ENCODE measurements around the gene PHF13. TPM values are rescaled to one million over a fixed set of nuclear protein-coding genes. Genes with fewer than 3 reads are reported as not detected.
A peak's percentile ranks its signal among the peaks of the same experiment; 100 is the strongest.

The PHF13 gene
- total and polyA plus RNA-seq, 9 of the 15 experiments (the other 6 are each of a cell fraction or from before 2014, with no cell fraction given), result 1.8 to 36.1 (median 11.7) TPM

DNA sequence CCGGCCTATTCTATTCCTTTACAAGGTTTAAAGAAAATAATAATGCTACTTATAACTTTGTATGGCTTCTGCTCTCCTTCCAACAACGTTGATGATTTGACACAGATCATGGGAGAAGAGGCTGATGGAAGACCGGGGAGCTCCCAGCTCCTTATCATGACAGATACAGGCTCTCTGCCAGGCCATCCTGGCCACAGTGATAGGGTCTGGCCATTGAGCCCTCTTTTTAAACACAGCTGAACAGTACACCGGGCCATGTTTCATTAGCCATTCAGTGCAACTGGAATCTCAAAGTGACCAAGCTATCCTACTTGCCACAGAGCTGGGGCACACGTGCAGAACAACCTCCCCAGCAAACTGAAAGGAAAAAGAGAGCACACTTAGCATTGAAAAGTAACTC lies 53.2 kb downstream of the PHF13 start (continued):
- TF ChIP-seq, protein P1, sequence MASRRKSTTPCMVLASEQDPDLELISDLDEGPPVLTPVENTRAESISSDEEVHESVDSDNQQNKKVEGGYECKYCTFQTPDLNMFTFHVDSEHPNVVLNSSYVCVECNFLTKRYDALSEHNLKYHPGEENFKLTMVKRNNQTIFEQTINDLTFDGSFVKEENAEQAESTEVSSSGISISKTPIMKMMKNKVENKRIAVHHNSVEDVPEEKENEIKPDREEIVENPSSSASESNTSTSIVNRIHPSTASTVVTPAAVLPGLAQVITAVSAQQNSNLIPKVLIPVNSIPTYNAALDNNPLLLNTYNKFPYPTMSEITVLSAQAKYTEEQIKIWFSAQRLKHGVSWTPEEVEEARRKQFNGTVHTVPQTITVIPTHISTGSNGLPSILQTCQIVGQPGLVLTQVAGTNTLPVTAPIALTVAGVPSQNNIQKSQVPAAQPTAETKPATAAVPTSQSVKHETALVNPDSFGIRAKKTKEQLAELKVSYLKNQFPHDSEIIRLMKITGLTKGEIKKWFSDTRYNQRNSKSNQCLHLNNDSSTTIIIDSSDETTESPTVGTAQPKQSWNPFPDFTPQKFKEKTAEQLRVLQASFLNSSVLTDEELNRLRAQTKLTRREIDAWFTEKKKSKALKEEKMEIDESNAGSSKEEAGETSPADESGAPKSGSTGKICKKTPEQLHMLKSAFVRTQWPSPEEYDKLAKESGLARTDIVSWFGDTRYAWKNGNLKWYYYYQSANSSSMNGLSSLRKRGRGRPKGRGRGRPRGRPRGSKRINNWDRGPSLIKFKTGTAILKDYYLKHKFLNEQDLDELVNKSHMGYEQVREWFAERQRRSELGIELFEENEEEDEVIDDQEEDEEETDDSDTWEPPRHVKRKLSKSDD (conservative IDR thresholded peaks at IDR 0.05; ENCODE audit: low read length), result no peak
- TF ChIP-seq, protein P2, sequence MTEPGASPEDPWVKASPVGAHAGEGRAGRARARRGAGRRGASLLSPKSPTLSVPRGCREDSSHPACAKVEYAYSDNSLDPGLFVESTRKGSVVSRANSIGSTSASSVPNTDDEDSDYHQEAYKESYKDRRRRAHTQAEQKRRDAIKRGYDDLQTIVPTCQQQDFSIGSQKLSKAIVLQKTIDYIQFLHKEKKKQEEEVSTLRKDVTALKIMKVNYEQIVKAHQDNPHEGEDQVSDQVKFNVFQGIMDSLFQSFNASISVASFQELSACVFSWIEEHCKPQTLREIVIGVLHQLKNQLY (CRISPR knock-in tag; conservative IDR thresholded peaks at IDR 0.05), result no peak
- no peak for TF ChIP-seq PCBP1 (IDR thresholded peaks at IDR 0.05; ENCODE audit: low read depth, low read length, poor library complexity, severe bottlenecking)
- TF ChIP-seq, protein P3, sequence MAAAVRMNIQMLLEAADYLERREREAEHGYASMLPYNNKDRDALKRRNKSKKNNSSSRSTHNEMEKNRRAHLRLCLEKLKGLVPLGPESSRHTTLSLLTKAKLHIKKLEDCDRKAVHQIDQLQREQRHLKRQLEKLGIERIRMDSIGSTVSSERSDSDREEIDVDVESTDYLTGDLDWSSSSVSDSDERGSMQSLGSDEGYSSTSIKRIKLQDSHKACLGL (CRISPR knock-in tag; IDR thresholded peaks at IDR 0.05; ENCODE audit: borderline replicate concordance, poor library complexity, severe bottlenecking), result no peak
- peak; percentile 82 for TF ChIP-seq TAL1 (IDR thresholded peaks at IDR 0.05)
- TF ChIP-seq ZNF274 (IDR thresholded peaks at IDR 0.05; ENCODE audit: borderline replicate concordance, low read depth, low read length), result no peak
- TF ChIP-seq ZNF232 (CRISPR knock-in tag; IDR thresholded peaks at IDR 0.05), result no peak
- no peak for TF ChIP-seq ZSCAN29 (IDR thresholded peaks at IDR 0.05)
- TF ChIP-seq TAF9B (IDR thresholded peaks at IDR 0.05; ENCODE audit: partially characterized antibody), result no peak
- no peak for TF ChIP-seq NEUROD1 (IDR thresholded peaks at IDR 0.05; ENCODE audit: borderline replicate concordance, low read depth, low read length, partially characterized antibody)
- TF ChIP-seq, protein P4, sequence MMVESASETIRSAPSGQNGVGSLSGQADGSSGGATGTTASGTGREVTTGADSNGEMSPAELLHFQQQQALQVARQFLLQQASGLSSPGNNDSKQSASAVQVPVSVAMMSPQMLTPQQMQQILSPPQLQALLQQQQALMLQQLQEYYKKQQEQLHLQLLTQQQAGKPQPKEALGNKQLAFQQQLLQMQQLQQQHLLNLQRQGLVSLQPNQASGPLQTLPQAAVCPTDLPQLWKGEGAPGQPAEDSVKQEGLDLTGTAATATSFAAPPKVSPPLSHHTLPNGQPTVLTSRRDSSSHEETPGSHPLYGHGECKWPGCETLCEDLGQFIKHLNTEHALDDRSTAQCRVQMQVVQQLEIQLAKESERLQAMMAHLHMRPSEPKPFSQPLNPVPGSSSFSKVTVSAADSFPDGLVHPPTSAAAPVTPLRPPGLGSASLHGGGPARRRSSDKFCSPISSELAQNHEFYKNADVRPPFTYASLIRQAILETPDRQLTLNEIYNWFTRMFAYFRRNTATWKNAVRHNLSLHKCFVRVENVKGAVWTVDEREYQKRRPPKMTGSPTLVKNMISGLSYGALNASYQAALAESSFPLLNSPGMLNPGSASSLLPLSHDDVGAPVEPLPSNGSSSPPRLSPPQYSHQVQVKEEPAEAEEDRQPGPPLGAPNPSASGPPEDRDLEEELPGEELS (CRISPR knock-in tag; IDR thresholded peaks at IDR 0.05; ENCODE audit: borderline replicate concordance), result no peak
- TF ChIP-seq ZNF764 (CRISPR knock-in tag; IDR thresholded peaks at IDR 0.05; ENCODE audit: low read depth), result no peak
- TF ChIP-seq TAF7 (tag; IDR thresholded peaks at IDR 0.05), result no peak
- TF ChIP-seq MTA3 (IDR thresholded peaks at IDR 0.05; ENCODE audit: borderline replicate concordance), result no peak
- no peak for TF ChIP-seq BACH1 (tag; IDR thresholded peaks at IDR 0.05)
- no peak for TF ChIP-seq PPARD (CRISPR knock-in tag; IDR thresholded peaks at IDR 0.05)
- TF ChIP-seq, protein P5, sequence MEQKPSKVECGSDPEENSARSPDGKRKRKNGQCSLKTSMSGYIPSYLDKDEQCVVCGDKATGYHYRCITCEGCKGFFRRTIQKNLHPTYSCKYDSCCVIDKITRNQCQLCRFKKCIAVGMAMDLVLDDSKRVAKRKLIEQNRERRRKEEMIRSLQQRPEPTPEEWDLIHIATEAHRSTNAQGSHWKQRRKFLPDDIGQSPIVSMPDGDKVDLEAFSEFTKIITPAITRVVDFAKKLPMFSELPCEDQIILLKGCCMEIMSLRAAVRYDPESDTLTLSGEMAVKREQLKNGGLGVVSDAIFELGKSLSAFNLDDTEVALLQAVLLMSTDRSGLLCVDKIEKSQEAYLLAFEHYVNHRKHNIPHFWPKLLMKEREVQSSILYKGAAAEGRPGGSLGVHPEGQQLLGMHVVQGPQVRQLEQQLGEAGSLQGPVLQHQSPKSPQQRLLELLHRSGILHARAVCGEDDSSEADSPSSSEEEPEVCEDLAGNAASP (IDR thresholded peaks at IDR 0.05), result no peak
- no peak for TF ChIP-seq RBBP5 (IDR thresholded peaks at IDR 0.05; ENCODE audit: borderline replicate concordance, insufficient read depth, low read length, poor library complexity, severe bottlenecking)
- TF ChIP-seq GABPB2 (CRISPR knock-in tag; conservative IDR thresholded peaks at IDR 0.05), result no peak
- TF ChIP-seq CBX2 (IDR thresholded peaks at IDR 0.05; ENCODE audit: insufficient read depth, low read length, poor library complexity, severe bottlenecking), result no peak
- TF ChIP-seq SMAD4 (CRISPR knock-in tag; conservative IDR thresholded peaks at IDR 0.05), result no peak
- TF ChIP-seq IFI16 (CRISPR knock-in tag; IDR thresholded peaks at IDR 0.05), result no peak
- peak; percentile 76 for TF ChIP-seq CBFA2T3 (IDR thresholded peaks at IDR 0.05)

Measured in K562 (cell line).